ENCODE measurements around the gene MAGI3.

Gene MAGI3

DNA sequence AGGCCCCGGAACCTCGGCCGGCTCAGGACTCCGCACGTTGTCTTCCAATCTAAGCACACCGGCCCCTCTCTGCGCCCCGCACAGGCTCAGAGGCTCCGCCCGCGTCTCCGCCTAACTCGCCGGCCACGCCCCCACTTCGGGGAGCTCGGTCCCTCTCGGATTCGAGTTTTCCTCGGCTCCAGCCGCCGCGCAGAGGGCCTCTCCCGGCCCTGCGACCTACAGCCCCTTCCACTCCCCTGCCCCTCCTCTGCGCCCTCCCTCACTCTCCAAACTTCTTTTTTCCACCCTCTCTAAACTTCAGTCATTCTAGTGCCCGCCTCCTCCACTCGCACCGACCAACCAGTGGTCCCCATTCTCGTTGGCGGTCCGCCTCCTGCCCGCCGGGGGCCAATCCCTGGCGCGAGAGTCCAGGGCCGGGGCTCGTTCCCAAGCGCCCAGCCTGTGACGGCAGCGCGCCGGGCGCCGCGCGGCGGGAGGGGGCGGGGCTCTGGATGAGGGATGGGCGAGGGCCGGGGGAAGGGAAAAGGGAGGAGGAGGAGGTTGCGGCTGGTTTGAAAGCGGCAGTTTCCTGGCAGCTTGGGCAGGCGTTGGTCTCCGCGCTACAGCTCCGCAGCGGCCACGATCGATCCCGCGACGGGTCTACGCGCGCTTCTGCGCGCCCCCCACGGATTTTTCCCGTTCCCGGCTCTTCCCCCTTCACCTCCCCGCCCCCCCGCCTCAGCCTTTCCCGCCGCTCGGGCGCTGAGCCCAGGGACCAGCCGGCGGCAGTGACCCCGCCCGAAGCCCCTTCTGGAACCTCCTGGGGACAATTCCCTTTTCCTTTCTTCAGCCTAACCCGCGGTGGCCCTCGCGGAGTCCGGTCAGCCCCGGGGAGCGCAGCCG lies at the start of gene MAGI3:
TSS of gene MAGI3 (plus strand) at position 563 of the 882 bp plus-strand sequence. CDS start 519 bp downstream, outside the sequence.
- DNase-seq = peak; percentile 96

DNA sequence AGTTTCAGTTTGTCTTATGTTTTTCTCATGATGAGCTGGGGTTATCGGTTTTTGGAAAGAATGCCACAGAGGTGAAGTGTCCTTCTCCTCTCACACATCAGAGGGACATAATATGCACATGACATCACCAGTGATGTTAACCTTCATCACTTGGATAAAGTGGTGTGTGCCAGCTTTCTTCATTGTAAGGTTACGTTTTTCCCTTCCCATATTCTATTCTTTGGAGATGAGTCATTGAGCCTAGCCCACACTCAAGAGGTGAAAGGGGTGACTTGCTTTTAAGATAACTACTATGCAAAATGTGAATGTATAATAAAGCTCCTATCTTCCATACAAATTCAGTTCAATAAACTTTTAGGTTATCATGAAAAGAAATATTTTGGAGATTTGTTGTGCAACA lies 36.7 kb upstream of the MAGI3 start:
- no peak for DNase-seq

DNA sequence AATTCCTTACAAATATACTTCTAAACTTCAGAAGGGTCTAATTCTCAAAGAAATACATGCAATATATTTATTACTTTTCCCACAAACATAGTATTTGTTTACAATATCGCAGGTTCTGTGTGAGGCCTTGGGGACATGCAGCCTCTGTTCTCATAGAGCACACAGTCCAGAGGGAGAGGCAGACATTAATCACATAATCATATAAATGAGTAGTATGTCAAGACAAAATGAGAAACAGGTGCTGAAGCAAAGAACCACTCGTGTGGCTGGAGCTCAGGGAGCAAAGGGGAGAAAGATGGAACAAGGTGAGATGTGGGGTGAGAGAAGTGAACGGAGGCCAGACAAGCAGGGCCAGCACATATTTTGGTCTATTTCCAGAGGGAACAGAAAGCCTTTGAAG lies 26.4 kb upstream of the MAGI3 start:
- DNase-seq = no peak

DNA sequence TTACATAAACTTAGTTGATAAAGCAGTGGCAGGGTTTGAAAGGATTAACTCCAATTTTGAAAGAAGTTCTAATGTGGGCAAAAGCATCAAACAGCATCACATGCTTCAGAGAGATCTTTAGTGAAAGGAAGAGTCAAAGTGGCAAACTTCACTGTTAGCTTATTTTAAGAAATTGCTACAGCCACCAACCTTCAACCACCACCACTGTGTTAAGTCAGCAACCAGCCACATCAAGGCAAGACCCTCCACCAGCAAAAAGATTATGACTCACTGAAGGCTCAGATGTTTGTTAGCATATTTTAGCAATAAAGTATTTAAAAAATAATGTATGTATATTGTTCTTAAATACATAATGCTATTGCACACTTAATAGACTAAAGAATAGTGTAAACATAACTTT lies 21.3 kb upstream of the MAGI3 start:
- no peak for DNase-seq

DNA sequence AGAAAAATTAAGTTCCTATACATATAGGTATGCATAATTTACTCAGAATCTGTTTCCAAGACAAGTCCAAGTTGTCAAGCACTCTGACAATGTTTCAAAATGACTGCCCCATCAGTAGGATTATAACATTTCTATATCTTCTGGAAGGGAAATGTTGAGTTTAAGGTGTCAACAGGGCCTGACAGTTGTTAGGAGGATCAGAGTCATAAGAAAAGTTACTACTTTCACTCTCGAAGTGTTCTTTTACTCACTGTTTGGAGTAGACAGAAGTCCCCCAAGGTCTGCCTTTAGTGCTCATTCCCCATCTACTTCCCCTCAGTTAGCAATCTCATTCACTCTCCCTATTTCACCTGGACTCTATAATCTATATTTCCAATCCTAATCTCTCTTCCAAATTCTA lies 20.6 kb upstream of the MAGI3 start:
- DNase-seq = no peak

DNA sequence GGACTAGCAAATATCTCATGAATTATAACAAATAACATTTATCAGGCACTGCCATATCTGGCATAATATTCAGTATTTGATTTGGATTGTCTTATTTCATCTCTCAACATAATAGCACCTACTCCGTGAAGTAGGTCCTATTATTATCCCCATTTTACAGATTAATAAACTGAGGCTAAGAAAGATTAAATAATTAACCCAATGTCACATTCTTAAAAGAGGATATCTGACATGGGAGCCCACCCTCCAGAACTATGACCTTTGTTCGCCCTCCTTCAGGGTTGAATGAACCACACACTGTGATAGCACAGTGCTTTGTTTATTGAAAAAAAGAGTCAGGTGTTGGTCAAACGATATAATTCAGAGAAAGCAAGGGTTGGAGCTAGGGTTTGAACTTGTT lies 19.4 kb upstream of the MAGI3 start:
- no peak for DNase-seq

DNA sequence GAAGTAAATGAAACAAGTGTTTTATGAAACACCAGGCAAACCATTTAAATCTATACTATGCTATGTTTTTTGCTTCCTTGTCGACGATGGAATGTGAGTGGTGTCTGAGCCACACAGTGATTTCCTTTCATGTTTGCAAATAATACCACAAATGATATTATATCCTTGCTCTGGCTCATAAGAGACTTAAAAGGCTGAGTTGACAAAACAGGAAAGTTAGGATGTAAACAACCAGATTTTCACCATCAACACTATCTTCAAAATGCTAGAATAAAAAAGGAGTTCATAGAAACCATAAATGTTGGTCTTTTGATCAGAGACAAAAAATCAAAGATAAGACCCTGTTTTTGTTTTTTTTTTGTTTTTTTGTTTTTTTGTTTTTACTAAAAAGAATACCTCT lies 17.8 kb upstream of the MAGI3 start:
- no peak for DNase-seq

DNA sequence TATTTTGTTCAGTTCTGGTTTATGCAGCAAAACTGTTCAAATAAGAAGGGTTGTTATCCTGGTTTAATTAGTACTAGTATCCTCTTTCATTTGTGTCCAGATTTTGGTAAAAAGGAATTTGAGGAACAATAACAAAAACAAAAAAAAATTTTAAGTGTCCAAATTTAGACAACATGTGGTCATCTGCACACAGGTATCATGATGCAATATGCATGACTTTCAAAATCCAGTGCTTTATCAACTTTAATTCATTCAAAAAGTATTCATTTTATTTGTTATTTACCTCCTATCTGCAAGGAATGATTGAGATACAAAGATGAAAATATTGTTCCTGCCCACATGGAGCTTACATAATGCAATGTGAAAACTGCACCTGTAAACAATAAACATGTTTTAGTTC lies 16.7 kb upstream of the MAGI3 start:
- no peak for DNase-seq

DNA sequence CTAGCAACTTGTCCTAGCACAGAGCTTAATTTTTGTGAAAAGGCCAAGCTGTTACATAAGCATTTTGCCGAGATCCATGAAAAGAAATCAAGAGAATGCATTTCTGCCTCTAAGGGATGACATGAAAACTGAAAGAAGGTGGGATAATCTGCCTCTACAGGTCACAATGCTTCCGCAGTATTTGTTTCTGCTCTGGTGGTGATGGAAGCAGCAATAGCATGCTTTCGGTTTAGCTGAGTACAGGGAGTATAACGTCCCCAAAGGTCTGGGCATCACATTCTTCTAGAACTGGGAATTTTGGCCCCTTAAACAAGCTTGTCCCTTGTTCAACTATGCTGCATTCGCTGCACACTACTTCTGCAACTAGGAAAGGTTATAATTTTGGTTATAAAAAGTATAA lies 14.4 kb upstream of the MAGI3 start:
- DNase-seq = no peak

DNA sequence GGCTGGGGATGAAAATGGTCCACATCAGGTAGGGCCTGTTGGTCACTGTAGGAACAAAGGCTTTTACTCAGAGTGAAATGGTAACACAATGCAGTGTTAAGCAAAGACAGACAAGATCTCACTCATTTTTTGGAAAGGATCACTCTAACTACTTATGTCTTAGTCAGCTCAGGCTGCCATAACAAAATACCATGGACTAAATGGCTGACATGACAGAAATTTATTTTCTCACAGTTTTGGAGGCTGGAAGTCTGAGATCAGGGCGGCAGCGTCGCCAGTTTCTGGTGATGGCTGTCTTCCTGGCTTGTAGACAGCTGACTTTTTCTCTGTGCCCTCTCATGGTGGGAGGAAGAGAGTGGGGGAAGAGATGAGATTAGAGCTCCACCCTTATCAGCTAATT lies 10.2 kb upstream of the MAGI3 start:
- no peak for DNase-seq

DNA sequence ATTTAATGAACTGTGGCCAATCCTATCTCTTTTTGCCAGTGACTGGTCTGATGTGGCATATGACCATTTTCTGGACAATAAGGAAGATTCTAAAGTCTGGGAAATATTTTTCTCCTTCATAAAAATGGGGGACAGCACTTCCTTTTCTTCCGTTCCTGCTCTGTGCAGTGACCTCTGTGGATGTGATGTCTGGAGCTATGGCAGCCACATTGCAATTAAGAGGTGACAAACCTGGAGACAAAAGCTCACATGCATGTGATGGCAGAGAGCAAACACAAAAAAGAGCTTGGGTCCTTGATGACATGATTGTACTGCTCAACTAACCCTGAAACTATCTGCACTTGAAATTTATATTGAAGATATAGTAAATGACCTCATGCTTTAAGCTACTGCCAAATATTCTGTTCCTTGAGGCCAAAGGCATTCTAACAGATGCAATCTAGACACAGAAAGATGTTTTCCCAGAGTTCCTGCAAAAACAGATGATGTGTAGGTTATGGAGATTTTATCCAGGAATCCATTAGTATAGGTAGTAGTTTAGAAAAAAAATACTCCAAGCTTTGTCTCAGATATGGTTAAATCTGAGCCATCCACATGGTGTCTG lies 2.2 kb upstream of the MAGI3 start:
- no peak for DNase-seq

DNA sequence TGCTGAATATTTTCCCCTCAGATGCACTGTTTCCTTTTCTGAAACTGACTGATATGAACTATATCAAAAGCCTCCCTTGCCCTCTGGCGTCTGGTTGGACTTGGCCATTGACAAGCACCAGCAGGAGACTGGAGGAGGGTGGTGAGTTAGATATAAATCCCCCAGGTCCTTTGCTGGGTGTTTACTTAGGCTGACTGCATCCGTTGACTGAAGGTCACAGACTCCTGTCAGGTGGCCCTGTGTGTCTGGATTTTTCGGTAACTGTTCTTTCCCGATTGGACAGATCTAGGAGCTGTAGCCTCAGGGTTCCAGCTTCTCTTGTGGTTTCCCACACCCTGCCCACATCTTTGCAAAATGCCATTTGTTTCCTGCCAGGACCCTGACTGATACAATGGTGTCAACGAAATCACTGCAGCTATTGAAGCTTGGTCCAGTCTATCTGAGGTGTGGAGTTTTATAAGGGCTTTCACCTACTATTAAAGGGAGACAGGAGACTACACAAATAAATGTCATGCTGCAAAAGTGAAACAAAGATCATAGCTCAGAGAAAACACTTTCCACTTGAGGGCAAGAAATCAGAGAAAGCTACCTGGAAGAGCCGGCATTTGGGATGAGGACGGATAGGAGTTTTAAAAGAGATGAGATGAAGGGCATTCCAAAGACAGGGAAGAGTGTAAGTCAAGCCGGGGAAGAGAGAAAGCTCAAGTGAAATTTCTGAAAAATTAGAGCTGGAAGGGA lies 1.5 kb upstream of the MAGI3 start:
- no peak for DNase-seq

DNA sequence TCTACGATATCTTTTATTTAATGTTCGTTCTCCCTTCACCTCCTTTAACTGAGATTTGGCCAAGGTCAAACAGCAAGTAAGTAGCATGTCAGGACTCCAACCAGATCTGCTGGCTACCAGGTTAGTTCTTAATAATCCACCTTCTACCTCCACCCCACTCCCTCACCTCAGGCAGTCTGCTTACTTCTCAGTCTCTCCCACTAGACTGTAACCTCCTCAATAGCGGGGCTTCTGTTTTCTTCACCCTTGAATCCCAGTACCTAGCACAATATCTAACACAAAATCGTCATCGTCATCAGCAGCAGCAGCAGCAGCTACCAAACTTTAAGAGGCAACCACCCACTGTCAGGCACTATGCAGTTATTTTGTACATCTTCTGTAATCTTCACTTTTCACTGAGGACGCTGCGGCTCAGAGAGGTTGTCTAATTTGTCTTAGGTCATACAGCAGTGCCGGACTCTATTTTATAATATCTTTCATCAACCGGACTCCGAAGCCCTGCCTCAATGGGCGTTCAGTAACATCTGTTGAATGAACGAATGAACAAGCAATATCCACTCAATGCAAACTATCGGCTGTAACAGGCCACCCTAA lies 859 bp upstream of the MAGI3 start:
- no peak for DNase-seq

DNA sequence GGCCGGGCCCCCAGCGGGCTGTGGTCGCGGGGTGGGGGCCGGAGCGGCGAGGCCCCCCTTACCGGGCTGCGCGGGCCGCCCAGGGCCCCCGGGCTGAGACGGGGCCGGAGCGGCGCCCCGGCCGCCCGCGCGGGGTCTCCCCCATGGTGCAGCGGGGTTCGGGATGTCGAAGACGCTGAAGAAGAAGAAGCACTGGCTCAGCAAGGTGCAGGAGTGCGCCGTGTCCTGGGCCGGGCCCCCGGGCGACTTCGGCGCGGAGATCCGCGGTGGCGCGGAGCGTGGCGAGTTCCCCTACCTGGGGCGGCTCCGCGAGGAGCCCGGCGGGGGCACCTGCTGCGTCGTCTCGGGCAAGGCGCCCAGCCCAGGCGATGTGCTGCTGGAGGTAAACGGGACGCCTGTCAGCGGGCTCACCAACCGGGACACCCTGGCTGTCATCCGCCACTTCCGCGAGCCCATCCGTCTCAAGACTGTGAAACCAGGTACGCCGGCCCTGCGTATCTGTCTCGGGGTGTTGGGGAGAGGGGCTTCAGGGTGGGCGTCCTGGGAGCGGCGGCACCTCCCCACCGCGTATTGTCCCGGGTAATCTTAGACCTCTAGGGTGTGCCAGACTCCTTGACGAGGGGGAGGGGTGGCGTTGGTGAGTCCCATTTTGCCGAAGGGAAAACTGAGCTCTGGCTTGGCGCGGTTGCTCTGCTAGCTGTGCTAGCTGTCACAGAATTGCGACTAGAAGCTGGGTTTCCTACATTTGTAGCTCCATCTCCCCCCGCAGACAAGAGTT lies 745 bp downstream of the MAGI3 start:
- DNase-seq = peak; percentile 54

DNA sequence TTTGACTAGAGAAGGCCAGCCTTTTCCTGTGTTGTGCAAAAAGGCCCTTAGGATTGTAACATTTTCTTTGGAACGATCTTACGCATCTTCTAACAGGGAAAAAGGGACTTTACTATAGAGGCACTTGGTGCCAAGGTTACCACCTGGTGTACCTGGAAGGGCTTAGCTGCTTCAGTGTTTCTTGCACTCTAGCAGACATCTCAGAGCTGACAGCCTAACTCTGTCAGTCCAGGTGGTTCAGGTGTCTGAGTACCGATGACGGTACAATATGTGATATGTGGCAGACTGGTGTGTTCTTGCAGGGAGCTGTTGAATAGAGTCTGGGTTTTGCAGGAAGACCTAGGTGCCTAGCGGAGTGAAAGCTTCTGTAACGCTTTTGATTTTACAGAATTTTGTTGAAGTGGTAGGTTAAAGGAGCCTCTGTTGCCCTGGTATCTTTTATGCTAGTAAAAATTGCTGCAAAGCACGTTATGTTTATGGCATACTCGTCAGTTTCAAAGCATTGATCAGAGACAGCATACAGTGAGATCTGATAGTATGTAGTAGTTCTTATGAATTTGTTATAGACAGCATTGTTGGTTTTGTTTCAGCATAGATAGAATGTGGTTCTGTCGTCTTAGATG lies 1.4 kb downstream of the MAGI3 start:
- DNase-seq = peak; percentile 7

DNA sequence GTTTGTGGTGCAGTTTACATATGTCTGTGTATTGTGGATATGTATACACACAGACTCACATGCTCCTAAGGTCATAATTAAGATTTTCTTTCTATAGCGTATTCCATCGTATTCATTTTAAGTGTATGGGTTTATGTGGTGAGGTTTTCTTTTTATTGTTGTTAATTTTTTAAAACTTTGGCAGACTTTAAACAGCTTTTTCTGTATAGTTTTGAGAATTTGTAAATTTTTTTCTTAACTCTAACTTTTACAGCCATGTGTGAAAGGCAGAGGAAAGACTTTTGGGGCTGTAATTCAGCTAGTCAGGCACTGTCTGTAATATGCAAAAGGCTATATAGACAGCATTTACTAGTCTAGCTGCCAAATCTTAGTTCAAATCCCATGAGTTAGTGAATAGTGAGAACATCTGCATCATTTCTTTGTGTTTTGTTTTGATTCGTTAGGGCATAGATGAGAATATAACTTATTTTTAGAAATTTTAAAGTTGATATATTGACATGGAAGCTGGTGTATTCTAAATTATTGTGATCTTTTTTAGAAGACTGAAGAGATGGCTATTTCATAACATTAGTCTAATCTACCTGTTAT lies 2.3 kb downstream of the MAGI3 start:
- DNase-seq = no peak

DNA sequence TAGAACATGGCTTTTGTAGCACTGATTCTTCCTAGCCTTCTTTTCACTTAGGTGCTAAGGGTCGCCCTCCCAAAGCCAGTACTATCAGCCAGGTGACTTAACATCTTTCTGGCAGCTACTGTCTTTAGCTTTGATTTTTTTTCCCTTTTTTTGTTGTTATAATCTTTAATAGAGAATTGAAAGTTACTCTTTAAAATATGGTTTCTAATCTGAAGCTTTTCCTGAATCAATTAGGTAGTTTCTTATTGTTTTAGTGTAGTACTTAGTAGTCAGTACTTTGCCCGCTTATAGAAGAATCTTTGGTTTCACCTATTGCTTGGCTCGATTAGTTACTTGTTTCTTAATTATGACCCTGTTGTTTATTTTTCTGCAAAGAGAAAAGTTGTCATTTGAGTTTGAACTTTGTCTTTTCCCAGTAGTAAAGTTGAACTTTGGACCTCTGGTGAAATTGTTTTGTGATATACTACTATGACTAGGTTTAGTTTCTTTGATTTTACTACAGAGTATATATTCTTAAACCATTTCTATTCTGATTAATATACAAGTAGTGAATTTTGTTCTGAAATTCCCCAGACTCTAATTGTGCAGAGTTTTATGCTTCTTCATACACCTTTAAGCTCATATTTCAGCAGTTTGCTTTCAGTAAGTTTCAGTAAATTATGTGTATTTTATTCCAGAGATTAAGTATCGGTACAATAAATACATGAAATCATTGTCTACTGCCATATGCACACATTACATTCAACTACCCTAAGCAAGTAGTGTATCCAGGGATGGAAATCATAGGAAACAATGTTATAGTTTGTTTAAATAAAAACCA lies 3.9 kb downstream of the MAGI3 start:
- DNase-seq = no peak

DNA sequence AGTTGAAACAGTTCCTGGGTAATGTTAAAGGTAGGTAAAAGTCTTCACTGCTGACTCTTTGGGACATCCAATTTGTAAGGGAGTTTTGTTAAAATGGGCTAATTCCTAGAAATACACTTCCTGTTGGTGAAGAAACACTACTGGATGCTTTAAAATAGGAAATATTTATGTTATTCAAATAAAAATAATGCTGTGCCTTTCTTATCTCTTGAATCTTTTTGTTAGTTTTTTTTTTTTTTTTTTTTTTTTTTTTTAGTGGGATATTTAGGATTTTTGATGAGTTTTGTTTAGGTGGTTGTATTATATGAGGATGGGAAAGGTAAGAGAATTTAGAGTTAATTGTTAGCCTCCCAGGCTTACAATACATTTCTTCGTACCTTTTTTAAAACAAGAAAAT lies 4.5 kb downstream of the MAGI3 start:
- DNase-seq = no peak

DNA sequence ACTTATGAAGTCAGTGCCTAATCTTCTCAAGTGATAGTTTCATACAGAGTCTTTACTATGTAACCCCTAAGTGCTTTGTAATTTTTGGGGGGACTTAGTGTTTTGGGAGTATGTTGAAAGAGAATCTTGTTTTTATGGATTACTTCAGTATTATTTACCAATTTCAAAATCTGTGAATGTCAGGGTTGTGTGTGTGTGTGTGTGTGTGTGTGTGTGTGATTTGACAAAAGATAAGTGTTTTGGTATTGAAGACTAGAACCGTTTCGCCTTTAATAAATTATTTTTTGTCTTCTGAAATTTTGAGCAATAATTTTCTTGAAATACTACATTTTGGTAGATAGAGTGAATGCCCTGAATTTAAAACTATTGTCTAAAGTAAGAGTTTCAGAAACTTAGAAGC lies 5.8 kb downstream of the MAGI3 start:
- DNase-seq = no peak

DNA sequence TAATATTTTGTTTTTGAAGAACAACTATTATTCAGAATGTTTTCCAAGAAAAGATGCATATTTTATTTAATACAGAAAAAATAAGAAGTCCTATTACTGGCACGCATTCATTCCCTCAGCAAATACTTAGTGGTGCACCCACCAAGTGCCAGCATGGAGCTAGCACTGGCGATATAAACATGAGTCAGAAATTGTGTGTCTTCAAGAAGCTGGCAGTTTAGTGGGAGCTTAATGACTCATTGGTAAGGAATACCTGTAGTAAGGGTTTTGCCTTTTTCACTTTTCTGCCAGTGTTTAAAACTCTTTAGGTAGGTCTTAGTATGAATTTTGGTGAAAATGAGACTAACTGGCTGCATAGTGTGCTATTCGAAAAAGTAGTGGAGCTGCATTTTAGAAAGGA lies 6.3 kb downstream of the MAGI3 start:
- DNase-seq = no peak

DNA sequence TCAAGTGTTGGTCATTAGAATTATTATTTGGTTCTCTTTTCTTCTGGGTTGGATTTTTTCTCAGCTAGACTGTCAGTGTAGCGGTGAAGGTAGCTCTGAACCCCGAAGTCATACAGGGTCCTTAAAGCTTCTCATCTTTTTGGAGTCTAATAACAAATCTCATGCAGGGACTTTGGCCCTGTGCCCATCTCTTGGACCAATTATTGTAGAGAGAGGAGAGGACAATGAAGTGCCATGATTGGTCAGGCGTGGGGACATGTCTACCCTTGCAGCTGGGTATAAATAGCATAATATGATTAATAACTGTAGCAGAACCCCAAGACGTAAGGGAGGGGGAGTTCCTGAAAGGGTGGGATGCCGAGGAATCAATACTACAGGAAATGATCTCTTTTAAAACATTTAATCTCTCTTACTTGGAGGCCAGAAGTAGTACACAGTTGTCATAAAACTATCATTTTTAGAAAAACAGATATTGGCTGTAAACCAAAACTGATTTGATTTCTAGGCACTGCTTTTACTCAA lies 8.8 kb downstream of the MAGI3 start:
- DNase-seq = no peak

Measured in activated naive CD4-positive, alpha-beta T cell treated with Interleukin-2 at 50 U/mL for 16 hours (primary cell).